ENCODE measurements around the gene SNTG2. TPM values are rescaled to one million over a fixed set of nuclear protein-coding genes. Genes with fewer than 3 reads are reported as not detected.

The SNTG2 gene
- total and polyA plus RNA-seq, 2 of the 13 experiments (the other 11 are each of a cell fraction or from before 2014, with no cell fraction given), result not detected

DNA sequence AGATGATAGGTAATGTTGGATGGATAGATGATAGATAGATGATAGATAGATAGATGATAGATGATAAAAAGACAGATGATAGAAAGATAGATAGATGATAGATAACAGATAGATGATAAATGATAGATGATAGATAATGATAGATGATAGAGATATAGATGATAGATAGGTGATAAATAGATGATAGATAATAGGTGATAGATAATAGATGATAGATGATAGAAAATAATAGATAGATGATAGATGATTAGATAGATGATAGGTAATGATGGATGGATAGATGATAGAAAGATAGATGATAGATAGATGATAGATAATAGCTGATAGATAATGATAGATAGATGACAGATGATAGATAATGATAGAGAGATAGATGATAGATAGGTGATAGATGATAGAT lies 31.0 kb upstream of the SNTG2 start:
- intact Hi-C loops (cut with micrococcal nuclease; ENCODE audit: unreplicated experiment), result no loop called here
- no TSS peak for BruUV-seq (replicated peaks)
- H3K27me3 ChIP-seq (ENCODE audit: control insufficient read depth in 1 of 2, insufficient read depth in 2 of 2, low read length in 2 of 2), result peaks cover 4 to 58% of the 10 kb centered on the region in 2 experiments; a peak in 4 of 5 replicates

DNA sequence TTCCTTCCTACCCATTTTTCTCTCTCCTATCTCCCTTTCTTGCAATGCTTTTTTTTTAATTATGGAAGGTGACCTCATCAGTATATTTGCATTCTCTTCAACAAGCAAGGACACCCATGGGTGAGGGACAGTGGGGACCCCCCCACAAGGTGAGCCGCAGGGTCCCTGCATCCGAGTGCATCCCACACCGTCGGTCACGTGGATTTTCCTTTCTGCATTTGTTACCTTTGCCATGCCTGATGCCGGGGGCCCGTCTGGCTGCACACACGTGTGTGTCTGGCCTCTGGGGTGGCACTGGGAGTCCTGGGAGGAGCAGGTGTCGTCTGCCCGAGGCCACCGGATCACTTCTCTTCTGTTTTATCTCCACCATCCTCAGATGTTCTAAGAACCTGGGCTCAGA lies 30.1 kb upstream of the SNTG2 start:
- Histone ChIP-seq H3K4me3 (replicated peaks in 1 of 3; ENCODE audit: insufficient read depth in 1 of 3, low read depth in 2 of 3, low read length in 3 of 3) (no peak overlapping the region), H3K27me3 (ENCODE audit: control insufficient read depth in 1 of 2, insufficient read depth in 2 of 2, low read length in 2 of 2) (peaks cover 4 to 67% of the 10 kb centered on the region in 2 experiments), H3K27ac (ENCODE audit: extremely low read length, insufficient read depth, low read length) (no peak overlapping the region), H3K79me2 (ENCODE audit: insufficient read depth, low read length) (no peaks in the 10 kb centered on the region), H3K9me3 (ENCODE audit: low read length) (no peaks in the 10 kb centered on the region), H2AFZ (ENCODE audit: low read length) (no peak overlapping the region), H4K20me1 (ENCODE audit: insufficient read depth, low read length) (no peaks in the 10 kb centered on the region), H3K9ac (ENCODE audit: insufficient read depth, low read depth, low read length) (no peak overlapping the region), H3K4me2 (ENCODE audit: low read depth, low read length) (no peak overlapping the region), H3K36me3 (replicated peaks in 1 of 2; ENCODE audit: control insufficient read depth in 1 of 2, insufficient read depth in 2 of 2, low read length in 2 of 2) (no peaks in the 10 kb centered on the region), H3K4me1 (ENCODE audit: insufficient read depth, low read length) (no peaks in the 10 kb centered on the region)
- peak; percentile 68 for TF ChIP-seq ATF7 (IDR thresholded peaks at IDR 0.05)
- TF ChIP-seq ATF7 (CRISPR knock-in tag; IDR thresholded peaks at IDR 0.05), result no peak
- no peak for TF ChIP-seq MTF1 (CRISPR knock-in tag; IDR thresholded peaks at IDR 0.05)
- TF ChIP-seq CAMTA2 (CRISPR knock-in tag; IDR thresholded peaks at IDR 0.05; ENCODE audit: borderline replicate concordance), result no peak
- TF ChIP-seq ZNF720 (CRISPR knock-in tag; IDR thresholded peaks at IDR 0.05), result no peak
- TF ChIP-seq ZNF225 (CRISPR knock-in tag; IDR thresholded peaks at IDR 0.05), result no peak
- no peak for TF ChIP-seq PRPF4 (IDR thresholded peaks at IDR 0.05; ENCODE audit: low read depth, low read length, poor library complexity, severe bottlenecking)
- no peak for TF ChIP-seq ZNF263 (CRISPR knock-in tag; IDR thresholded peaks at IDR 0.05)
- in situ Hi-C loops (cut with HindIII; ENCODE audit: extremely low pct_ligation_motif_present, low pct_unique_long_range_greater_than_20kb), result no loop called here
- POLR2A ChIA-PET, result no interaction called here
- intact Hi-C loops (cut with micrococcal nuclease; ENCODE audit: unreplicated experiment), result no loop called here
- CTCF ChIA-PET (ENCODE audit: low intra/inter-chr PET ratio, low total read pairs), result no interaction called here
- FAIRE-seq (no peak), ATAC-seq (no peak), DNase-seq (ENCODE audit: low spot score) (no peak)
- BruUV-seq (replicated peaks), result no TSS peak
- WGBS (ENCODE audit: low lambda C conversion rate), result 4% methylated on average over 11 of the region's 11 CpGs

More for the DNA sequence above, 31.0 kb upstream of the SNTG2 start:
- no peak overlapping the region for H3K9ac ChIP-seq (ENCODE audit: insufficient read depth, low read depth, low read length)
- H3K27ac ChIP-seq (ENCODE audit: extremely low read length, insufficient read depth, low read length), result no peak overlapping the region
- H3K9me3 ChIP-seq (ENCODE audit: low read length), result no peaks in the 10 kb centered on the region
- no peaks in the 10 kb centered on the region for H3K36me3 ChIP-seq (replicated peaks in 1 of 2; ENCODE audit: control insufficient read depth in 1 of 2, insufficient read depth in 2 of 2, low read length in 2 of 2)
- ATAC-seq (no peak), DNase-seq (ENCODE audit: low spot score) (no peak), FAIRE-seq (no peak)
- no peak overlapping the region for H3K4me2 ChIP-seq (ENCODE audit: low read depth, low read length)
- ChIA-PET CTCF (ENCODE audit: low intra/inter-chr PET ratio, low total read pairs) (no interaction called here), POLR2A (no interaction called here)
- H4K20me1 ChIP-seq (ENCODE audit: insufficient read depth, low read length), result no peaks in the 10 kb centered on the region
- no peak for TF ChIP-seq ZNF772 (CRISPR knock-in tag; IDR thresholded peaks at IDR 0.05)
- no peaks in the 10 kb centered on the region for H3K79me2 ChIP-seq (ENCODE audit: insufficient read depth, low read length)
- H2AFZ ChIP-seq (ENCODE audit: low read length), result no peak overlapping the region
- H3K4me1 ChIP-seq (ENCODE audit: insufficient read depth, low read length), result no peaks in the 10 kb centered on the region
- in situ Hi-C loops (cut with HindIII; ENCODE audit: extremely low pct_ligation_motif_present, low pct_unique_long_range_greater_than_20kb), result no loop called here
- H3K4me3 ChIP-seq (replicated peaks in 1 of 3; ENCODE audit: insufficient read depth in 1 of 3, low read depth in 2 of 3, low read length in 3 of 3), result no peak overlapping the region
